AG10803 (cell line): Measurements from ENCODE around the gene NBPF19.
"Not testable (repeated sequence)": the region's sequence is repeated elsewhere in the genome, so short reads cannot be mapped to it uniquely, and the experiment has no call there.

Source experiments
- DNase-seq: peaks from one replicate; pipeline ENCODE4 v3.0.0; 2010; ENCODE audit warnings: low read depth
- H3K4me3 ChIP-seq: 2 replicates; pipeline ENCODE4 v1.5.1; 2011; ENCODE audit warnings: mild to moderate bottlenecking, low read length, control low read depth

NBPF19 gene

GRCh38 chr1:149474745-149475144 is at the start of gene NBPF19:
TSS of gene NBPF19 (plus strand) at chr1:149475045. CDS start at chr1:149475933, 888 bp downstream.
- not testable (repeated sequence) for DNase-seq, H3K4me3 ChIP-seq

- H3K4me3 ChIP-seq, DNase-seq: not testable (repeated sequence)
These were observed 46.5 kb upstream of the NBPF19 start for GRCh38 chr1:149428317-149428716.

- DNase-seq, result peak; percentile 76
- not testable (repeated sequence) for H3K4me3 ChIP-seq
These were observed 29.4 kb upstream of the NBPF19 start for GRCh38 chr1:149445451-149445850.

GRCh38 chr1:149452196-149452595 is 22.6 kb upstream of the NBPF19 start:
- not testable (repeated sequence) for DNase-seq, H3K4me3 ChIP-seq

GRCh38 chr1:149452652-149453051 is 22.2 kb upstream of the NBPF19 start:
- H3K4me3 ChIP-seq, DNase-seq: not testable (repeated sequence)

GRCh38 chr1:149558350-149558825 is 83.5 kb downstream of the NBPF19 start:
- peak overlapping the region; percentile 50 for H3K4me3 ChIP-seq
- not testable (repeated sequence) for DNase-seq

- H3K4me3 ChIP-seq, result not testable (repeated sequence)
These were observed 87.0 kb downstream of the NBPF19 start for GRCh38 chr1:149561806-149562205.

GRCh38 chr1:149565485-149565884 is 90.6 kb downstream of the NBPF19 start:
- not testable (repeated sequence) for DNase-seq, H3K4me3 ChIP-seq

More at GRCh38 chr1:149561806-149562205, 87.0 kb downstream of the NBPF19 start:
- DNase-seq, result not testable (repeated sequence)

GRCh38 chr1:149572763-149573162 is 97.9 kb downstream of the NBPF19 start:
- not testable (repeated sequence) for H3K4me3 ChIP-seq, DNase-seq

GRCh38 chr1:149585592-149585991 is 110.7 kb downstream of the NBPF19 start:
- DNase-seq, H3K4me3 ChIP-seq: not testable (repeated sequence)
